Superior temporal gyrus (tissue), 1 donor: ENCODE data around the gene ZNF618.

Experiments used
- DNase-seq: peaks from one replicate; pipeline ENCODE4 v3.0.0-alpha.2; 2016; ENCODE audit errors: extremely low spot score

The ZNF618 gene

DNA sequence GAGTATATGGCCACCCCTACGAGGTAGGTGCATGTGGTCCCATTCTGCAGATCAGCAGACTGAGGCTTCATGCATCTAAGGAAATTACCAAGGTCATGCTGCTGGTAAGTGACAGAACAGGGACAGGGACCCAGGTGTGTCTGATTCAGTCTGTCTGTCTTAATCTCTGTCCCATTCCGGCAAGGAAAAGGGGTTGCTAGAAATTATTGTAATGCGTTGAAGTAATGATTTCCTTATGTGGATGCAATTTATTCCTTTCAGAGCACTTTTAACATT is 125.2 kb downstream of the ZNF618 start:
- no peak for DNase-seq

DNA sequence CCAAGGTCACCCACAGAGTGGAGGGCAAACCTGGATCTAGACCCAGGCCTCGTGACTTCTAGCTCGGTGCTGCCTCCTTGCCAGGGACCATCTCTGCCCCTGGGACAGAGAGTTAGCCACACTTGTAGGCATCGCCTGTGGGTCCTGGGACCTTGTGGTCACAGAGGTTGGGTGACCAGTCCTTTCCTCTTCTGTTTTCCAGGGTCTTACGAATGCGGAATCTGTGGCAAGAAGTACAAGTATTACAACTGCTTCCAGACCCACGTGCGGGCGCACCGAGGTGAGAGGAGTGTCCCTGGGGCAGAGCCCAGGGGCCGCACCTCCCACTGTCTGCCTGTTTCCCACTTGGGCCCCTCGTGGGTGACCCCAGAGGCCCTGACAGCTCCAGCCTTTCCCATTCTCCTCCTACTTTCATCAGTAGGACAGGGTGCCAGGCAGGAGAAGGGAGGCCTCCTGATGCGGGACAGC is 125.7 kb downstream of the ZNF618 start:
- DNase-seq = no peak

DNA sequence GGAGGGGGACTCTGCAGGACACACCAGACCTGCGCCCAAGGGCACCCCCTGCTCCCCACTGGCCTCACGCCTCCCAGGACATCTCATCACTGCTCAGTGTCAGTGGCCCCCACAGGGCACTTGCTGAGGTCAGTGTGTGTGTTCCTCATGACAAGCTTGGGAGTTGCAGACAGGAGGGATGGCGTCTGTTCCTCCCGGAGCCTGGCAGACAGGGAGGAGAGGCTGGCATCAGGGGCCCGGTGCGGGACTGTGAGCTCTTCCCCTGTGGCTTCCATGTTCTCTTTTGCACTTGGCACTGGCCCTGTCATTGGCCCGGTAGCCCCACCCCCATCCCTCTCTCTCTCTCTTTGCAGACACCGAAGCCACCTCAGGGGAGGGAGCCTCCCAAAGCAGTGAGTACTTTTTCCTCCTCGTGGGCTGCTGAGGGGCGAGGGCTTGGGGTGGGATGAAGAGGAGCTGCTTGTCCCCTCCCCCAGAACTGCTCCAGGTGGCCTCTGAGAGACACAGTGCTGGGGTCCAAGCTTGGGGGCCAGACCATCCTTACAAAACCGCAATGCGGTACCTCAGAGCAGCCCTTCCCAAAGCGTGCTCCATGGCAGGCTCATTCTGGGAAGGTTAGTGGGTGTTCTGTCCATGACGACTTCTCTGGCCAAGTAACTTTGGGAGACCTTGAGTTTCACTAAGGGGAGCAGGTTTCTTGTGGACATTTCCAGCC is 126.3 kb downstream of the ZNF618 start:
- no peak for DNase-seq

- DNase-seq = no peak
These were observed 126.9 kb downstream of the ZNF618 start for GRCh38 chr9:114002986-114003350.

DNA sequence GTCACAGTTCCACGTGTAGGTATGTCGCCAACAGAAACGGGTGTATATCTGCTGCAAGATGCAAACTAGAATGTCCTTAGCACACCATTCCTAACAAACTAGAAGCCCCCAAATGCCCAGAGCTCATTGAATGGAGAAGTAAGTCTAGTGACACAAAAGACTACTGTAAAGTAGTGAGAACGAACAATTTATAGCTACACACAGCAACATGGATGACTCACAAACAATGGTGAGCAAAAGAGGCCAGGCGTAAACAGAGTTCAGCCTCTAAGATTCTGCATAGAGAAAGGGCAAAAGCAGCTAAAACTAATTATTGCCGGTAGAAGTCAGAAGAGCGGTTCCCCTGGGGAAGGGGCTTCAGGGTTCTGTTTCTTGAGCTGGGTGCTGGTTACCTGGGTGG is 127.2 kb downstream of the ZNF618 start:
- DNase-seq = peak; percentile 13

DNA sequence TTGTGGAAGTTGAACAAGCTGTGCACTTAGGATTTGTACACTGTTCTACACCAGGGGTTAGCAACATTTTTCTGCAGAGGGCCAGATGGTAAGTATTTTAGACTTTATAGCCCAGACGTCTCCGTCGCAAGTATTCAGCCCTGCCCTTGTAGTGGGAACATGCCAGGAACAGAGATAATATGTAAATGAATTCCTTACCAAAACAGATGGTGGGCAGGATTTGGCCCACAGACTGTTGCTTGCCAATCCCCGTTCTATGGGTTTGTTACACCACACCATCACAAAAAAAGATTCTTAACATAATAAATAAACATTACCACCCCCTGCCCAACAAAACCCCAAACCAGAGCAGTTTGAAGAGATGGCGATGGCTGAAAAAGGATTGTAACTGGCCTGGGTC is 127.6 kb downstream of the ZNF618 start:
- peak; percentile 11 for DNase-seq

DNA sequence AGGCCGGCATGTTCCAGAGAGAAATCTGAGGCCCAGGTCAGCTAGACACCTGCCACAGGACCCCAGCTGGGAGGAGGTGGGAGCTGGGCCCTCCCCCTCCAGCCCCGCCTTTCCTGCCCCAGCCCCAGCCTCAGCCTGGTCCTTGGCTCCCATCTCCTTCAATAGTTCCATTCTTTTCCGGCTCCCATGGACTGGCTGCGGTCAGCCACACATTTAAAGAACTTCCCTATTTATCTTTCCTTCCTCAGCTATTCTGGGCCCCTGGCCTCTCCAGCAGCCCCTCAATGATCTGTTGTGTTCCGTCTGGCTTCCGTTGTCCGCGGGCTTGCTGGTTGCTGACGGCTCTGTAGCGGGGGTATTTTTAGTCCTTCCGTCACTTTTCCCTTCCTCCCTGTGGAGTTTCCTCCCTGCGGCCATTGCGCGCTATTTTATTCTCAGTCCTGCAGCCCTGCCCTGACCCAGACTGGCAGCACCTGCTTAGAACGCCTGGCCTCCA is 128.2 kb downstream of the ZNF618 start:
- DNase-seq = peak; percentile 29

- DNase-seq = no peak
These were observed 129.5 kb downstream of the ZNF618 start for GRCh38 chr9:114005371-114006154.

GRCh38 chr9:114006155-114006550 is 130.0 kb downstream of the ZNF618 start:
- DNase-seq = no peak

DNA sequence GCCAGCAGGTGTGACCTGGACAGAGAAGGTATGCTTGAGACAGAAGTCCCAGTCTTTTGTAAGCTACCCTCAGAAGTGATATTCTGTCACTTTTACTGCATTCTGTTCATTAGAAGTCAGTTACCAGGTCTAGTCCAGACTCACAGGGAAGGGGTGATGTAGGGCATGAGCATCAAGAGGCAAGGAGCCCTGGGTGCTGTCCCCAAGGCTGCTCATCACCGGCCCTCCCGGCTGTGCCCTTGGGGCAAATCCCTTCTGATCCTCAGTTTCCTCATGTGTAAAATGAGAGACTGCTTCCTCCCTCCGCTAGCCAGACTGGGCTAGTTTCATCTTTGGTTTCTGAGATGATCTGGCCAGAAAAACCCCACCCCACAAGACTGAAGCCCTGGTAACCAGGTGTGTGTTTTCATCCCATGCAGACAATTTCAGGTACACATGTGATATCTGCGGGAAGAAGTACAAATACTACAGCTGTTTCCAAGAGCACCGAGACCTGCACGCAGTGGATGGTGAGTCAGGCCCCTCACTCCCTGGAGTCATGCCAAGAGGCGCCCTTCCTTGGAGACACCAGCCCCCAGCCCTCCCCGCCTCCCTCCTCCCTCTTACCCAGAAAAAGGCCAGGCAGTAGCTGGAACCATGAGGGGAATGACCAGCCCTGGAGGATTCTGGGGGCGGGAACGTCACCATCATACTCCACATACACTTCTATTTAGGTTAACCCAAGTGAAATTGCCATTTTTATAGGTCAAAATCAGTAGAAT is 131.0 kb downstream of the ZNF618 start:
- DNase-seq = no peak

DNA sequence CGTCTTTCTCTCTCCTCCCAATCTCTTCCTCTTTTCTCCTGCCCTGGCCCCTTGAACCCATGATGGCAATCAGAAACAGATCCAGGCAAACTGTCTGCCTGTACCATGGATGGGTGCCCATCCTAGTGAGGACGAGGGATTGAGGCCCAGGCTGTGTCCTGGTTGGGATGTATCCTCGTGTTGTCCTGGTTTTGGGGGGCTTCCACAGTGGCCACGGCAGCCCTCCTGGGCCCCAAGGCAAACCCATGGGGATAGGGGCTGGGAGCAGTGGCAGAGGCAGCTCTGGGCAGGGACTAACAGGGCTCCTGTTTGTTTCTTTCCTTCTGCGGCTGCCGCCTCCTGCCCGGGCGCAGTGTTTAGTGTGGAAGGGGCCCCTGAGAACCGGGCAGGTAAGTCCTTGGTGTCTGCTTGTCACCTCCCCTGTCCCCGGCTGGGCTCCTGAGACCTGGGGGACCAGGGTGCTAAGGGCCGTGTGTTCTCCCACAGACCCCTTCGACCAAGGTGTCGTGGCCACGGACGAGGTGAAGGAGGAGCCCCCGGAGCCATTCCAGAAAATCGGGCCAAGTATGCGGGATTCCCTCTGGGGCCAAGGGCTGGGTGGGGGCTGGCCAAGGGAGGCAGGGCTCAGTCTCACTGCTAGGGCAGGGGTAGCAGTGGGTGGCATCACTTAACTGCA is 132.0 kb downstream of the ZNF618 start:
- no peak for DNase-seq

DNA sequence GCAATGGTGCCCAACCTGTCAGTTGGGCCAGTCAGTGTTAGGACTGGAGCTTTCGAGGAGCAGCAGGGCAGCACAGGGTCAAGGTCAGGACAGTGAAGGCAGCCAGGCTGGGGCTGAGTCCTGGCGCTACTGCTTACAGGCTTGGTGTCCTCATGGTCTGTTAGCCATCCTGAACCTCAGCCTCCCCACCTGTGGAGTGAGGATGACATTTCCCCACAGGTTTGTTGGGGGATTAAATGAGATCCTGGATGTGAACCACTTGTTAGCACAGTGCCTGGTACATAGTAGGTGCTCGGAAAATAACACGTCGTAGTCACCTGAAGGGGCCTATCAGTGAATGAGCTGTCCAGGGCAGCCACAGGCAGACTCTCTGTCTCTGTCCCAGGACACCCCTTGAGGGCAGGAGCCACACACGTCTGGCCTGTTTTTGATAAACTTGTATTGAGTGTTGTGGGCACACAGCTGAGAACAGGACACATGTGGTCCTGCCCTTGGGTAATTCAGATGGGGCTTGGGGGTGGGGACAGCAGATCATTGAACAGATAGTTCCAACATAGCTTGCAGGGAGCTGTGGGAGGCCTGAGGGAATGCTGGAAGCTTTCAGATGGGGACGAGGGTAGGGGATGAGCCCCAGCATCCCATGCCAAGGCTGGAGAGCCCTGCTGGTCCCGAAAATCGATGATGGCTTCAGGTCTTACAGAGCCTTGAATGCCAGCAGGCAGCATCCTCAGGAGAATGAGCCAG is 132.7 kb downstream of the ZNF618 start:
- no peak for DNase-seq

GRCh38 chr9:114011313-114011712 is 135.2 kb downstream of the ZNF618 start:
- DNase-seq = no peak

- DNase-seq = no peak
These were observed 136.0 kb downstream of the ZNF618 start for GRCh38 chr9:114012126-114012525.

GRCh38 chr9:114014044-114014443 is 137.9 kb downstream of the ZNF618 start:
- DNase-seq = no peak

DNA sequence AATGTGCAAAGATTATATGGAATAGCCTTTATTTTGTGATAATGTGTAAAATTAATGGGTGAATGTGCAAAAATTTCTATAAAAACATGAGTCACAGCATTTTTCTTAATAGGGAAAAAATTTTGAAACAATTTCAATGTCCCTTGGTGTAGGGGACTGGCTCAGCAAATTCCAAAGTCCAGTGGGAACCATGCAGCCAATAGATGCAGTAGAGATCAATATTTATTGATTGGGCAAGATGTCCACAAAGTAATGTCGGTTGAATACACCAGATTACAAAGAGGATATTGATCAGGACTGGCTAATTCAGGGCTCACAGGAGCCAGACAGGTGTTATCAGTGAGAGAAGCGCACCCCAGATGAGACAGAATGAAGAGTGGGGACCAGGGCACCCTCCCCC is 139.5 kb downstream of the ZNF618 start:
- no peak for DNase-seq

- DNase-seq = no peak
These were observed 140.0 kb downstream of the ZNF618 start for GRCh38 chr9:114016101-114016500.

GRCh38 chr9:114016629-114017423 is 140.7 kb downstream of the ZNF618 start:
- no peak for DNase-seq

DNA sequence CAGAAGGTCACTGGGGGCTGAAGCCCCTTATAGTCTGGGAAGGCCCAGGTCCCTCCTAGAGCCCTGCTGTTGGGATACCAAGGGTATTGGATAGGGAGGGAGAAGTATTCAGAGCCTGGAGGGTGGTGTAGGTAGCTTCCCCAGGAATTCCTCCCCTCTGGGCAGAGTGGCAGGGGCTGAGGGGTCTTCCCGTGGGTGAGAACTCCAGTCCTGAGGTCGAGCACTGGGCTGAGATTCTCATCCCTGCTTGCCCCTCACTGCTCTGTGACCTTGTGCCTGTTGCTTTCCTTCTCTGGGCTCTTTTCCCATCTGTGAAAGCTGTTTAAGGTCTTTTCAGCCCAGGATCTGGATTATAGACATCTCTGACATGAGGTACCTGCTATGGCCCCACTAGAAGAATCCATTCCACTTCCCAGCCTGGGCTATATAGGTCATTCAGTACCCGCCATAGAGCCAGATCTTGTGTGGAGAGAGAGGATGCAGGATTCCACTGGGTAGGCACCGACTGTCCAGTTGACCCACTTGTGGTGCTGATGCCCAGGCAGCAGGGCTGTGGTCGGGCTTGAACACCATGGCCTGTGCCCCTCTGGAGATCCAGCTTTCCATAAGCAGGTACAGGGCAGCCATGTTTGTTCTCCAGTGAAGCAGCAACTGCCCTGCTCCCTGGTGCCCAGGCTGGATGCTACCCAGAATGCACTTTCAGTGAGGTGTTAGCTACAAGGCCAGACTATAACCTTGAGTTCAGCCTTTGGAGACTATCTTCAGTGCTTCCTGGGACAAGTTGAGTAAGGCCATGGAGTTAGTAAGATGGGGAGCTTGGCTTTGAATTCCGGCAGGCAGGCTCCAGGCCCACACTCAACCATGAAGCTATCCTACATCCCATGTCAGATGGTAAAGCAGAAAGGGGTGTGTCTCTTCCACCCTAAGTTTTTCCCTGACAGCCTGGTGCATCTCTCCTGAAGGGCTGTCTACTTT is 141.9 kb downstream of the ZNF618 start:
- DNase-seq = no peak
